ENCODE data around the gene UVSSA.
"Not testable (repeated sequence)": the region's sequence is repeated elsewhere in the genome, so short reads cannot be mapped to it uniquely, and the experiment has no call there.

The UVSSA gene

DNA sequence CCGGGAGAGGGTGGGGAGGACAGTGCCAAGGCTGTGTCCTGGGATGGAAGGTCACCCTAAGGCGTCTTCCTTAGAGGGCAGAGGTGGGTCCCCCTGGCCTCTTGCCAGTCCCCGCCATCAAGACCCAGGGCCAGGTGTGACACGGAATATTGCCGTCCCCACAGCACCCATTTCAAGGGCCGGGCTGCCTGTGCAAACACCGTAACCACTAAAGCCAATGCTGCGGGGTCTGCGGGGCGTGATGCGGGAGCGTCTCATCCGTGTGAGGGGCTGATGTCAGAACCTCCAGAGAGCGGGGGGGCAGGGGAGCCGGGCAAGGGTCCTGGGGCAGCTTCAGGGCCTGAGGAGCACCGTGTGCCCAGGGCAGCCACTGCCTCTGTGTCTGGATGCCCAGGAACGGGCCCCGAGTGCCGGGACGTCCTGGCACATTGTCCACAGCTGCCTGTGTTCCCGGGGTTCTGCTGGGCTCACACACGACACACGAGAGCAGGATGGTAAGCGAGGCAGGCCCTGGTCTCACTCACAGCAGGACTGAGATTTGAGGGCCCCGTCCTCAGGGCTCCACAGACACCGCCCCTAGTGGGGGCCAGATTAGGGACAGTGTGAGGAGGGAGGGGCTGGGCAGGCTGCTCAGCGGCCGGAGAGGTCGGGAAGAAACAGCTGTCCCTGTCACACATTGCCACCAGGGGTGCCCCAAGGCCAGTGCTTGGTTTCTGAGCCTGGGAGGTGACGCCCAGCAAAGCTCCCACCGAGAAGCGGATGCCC is 30.0 kb downstream of the UVSSA start:
- no peak for DNase-seq (ENCODE audit: low read depth)

- DNase-seq (ENCODE audit: low read depth) = no peak
Measured at GRCh38 chr4:1377606-1378261, 30.7 kb downstream of the UVSSA start.

- no peak for DNase-seq (ENCODE audit: low read depth)
Measured at GRCh38 chr4:1378559-1379231, 31.7 kb downstream of the UVSSA start.

- no peak for DNase-seq (ENCODE audit: low read depth)
Measured at GRCh38 chr4:1379351-1379781, 32.4 kb downstream of the UVSSA start.

DNA sequence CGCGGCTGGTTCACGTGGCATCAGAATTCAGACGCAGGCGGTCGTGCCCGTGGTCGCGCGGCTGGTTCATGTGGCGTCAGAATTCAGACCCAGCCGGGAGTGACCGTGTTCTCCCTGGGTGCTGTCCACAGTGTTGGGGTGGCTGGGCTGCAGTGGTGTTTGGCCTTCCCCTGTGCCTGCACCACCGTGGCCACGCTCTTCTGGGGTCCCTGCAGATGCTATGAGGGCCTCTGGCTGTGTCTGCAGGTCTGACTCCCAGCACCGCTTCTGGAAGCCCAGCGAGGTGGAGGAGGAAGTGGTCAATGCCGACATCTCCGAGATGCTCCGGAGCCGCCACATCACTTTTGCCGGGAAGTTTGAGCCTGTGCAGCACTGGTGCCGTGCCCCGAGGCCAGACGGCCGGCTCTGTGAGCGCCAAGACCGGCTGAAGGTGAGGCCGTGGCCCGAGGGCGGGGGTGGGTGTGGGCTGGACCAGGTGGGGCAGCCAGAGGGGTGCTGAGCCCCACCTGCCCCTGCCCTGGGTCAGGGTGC is 32.9 kb downstream of the UVSSA start:
- no peak for DNase-seq (ENCODE audit: low read depth)

DNA sequence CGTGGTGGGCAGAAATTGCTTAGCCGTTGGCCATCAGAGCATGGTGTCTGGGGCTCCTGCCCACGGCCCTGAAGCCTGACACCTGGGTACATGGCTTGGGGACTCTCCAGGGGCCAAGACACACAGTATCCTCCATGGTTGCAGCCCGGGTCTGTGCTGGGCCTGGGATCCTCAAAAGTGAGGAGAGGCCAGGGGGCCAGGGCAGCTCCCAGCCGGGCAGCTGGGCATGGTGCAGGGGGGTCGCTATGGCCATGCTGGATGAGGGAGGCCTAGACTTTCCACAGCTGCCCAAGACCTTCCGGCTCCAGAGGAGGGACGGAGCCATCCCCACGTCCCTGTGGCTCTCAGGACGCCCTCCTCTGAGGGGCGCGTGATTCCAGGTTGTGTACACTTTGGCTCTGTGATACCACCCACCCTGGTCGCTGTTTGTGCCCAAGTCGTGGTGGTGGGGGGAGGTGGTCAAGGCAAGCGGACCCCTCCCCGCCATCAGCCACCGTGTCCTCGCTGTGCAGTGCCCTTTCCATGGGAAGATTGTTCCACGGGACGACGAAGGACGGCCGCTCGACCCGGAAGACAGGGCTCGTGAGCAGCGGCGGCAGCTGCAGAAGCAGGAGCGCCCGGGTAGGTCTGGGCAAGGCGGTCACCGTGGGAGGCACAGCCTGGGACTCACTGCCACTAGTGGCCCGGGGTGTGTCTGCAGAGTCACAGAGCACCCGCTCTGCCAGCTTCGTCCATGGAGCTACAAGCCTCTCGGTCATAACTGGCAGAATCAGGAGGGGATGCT is 33.6 kb downstream of the UVSSA start:
- DNase-seq (ENCODE audit: low read depth) = no peak

- DNase-seq (ENCODE audit: low read depth) = no peak
Measured at GRCh38 chr4:1381181-1381621, 34.2 kb downstream of the UVSSA start.

DNA sequence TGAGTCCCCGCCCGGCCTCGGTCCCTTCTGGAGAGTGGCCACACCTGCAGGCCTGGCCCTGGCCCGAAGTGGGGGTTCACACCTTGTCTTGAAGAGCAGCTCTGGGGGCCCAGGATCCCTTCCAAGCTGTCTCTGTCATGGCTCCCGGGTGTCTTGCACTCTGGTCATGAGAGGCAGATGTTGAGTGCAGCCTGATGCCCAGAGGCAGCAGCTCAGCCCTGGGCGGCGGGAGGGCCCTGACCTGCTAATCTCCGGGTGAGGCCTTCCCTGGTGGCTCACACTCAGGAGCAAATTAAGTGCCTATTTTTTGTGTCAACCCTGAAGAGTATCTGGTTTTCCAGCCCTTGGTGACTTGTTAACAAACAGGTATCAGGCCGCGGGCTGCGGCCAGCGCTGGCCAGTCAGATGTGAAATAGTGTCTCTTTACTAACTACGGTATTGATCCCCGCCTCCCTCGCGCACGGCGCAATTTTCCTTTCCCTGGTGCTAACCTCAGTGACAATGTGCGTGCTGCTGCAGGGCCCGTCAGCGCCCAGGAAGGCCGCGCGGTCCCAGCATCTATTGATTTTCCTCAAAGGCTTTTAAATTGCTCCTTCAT is 35.0 kb downstream of the UVSSA start:
- DNase-seq (ENCODE audit: low read depth) = no peak

- DNase-seq (ENCODE audit: low read depth) = no peak
Measured at GRCh38 chr4:1382776-1383727, 36.0 kb downstream of the UVSSA start.

DNA sequence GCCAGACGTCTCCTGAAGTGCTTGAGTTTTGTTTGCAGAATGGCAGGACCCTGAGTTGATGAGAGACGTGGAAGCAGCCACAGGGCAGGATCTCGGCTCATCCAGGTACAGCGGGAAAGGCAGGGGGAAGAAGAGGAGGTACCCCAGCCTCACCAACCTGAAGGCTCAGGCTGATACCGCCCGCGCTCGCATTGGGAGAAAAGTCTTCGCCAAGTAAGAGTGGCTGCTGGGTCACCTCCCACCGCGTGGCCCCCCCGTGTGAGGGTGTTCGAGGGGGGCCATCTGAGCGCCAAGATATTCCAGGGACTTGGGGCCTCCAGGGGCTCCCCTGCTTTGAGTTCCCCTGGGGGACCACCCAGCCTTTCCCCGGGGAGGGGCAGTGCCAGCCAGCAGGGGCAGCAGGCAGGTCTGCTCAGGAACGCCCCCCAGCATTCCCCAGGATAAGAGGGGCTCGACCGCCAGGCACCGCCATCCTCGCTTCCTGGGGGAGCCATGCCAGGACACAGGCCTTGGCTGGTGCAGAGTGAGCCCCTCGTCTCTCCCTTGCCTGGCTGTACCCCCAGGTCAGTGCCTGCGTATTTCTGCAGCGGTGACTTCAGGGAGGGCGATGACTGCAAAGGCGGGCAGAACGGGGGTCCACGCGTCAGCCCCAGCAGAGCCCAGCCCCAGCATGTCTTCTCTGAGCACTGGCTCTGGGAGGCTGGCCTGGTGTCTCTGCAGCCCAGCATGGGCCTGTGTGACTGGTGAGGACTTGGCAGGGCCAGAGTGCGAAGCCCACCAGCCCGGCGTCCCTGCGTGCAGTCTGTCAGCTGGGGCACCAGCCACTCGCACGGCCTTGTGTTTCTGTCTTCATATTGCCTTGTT is 37.0 kb downstream of the UVSSA start:
- no peak for DNase-seq (ENCODE audit: low read depth)

GRCh38 chr4:1384675-1385372 is 37.8 kb downstream of the UVSSA start:
- DNase-seq (ENCODE audit: low read depth) = no peak

- no peak for DNase-seq (ENCODE audit: low read depth)
Measured at GRCh38 chr4:1385373-1386340, 38.6 kb downstream of the UVSSA start.

- DNase-seq (ENCODE audit: low read depth) = not testable (repeated sequence)
Measured at GRCh38 chr4:1393363-1393762, 46.4 kb downstream of the UVSSA start.

GRCh38 chr4:1393866-1394265 is 46.9 kb downstream of the UVSSA start:
- DNase-seq (ENCODE audit: low read depth) = no peak

DNA sequence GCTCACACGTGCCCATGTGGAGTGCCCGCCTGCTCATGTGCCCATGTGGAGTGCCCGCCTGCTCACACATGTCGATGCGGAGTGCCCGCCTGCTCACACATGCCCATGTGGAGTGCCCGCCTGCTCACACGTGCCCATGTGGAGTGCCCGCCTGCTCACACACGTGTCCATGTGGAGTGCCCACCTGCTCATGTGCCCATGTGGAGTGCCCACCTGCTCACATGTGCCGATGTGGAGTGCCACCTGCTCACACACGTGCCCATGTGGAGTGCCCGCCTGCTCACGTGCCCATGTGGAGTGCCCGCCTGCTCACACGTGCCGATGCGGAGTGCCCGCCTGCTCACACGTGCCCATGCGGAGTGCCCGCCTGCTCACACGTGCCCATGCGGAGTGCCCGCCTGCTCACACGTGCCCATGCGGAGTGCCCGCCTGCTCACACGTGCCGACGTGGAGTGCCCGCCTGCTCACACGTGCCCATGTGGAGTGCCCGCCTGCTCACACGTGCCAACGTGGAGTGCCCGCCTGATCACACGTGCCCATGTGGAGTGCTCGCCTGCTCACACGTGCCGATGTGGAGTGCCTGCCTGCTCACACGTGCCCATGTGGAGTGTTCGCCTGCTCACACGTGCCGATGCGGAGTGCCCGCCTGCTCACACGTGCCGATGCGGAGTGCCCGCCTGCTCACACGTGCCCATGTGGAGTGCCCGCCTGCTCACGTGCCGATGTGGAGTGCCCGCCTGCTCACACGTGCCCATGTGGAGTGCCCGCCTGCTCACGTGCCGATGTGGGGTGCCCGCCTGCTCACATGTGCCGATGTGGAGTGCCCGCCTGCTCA is 47.8 kb downstream of the UVSSA start:
- DNase-seq (ENCODE audit: low read depth) = not testable (repeated sequence)

DNA sequence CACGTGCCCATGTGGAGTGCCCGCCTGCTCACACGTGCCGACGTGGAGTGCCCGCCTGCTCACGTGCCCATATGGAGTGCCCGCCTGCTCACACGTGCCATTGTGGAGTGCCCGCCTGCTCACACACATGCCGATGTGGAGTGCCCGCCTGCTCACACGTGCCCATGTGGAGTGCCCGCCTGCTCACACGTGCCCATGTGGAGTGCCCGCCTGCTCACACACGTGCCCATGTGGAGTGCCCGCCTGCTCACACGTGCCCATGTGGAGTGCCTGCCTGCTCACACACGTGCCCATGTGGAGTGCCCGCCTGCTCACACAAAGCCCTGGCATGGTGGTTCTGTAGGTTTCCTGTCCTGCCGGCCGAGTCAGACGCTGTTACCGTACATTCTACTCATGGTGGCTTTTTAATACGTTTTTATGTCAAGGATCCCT is 48.4 kb downstream of the UVSSA start:
- DNase-seq (ENCODE audit: low read depth) = not testable (repeated sequence)

All from HS-27A (cell line).